ENCODE results near the gene THAP8. TPM values are rescaled to one million over a fixed set of nuclear protein-coding genes. Genes with fewer than 3 reads are reported as not detected.

The THAP8 gene
- polyA plus RNA-seq (2011; rRNA removed) (3.1 and 3.2 TPM in 2 replicates), polyA plus RNA-seq (2017; fragmentation: RNase III; extraction: RNeasy Plus Mini Kit Qiagen cat#74134 plus additional on column Dnase treatment) (7.0 to 7.5 TPM (median 7.5 TPM) in 3 replicates), polyA minus RNA-seq (2011; rRNA and poly(A)+ RNA removed) (1.5 and 2.7 TPM in 2 replicates)
- 6.2 and 8.7 TPM in 2 replicates for polyA plus RNA-seq (2012; cell fraction: cytosol; rRNA removed)
- 8.7 and 12.2 TPM in 2 replicates for polyA plus RNA-seq (2012; cell fraction: nucleus; rRNA removed)

GRCh38 chr19:36054119-36054732 lies at the start of gene THAP8:
Gene THAP8 (minus strand): TSS chr19:36054285. CDS start chr19:36054217, 68 bp downstream.
- FAIRE-seq (peak; percentile 99), ATAC-seq (peak; percentile 82 to 88)
- WGBS (ENCODE audit: missing lambda C conversion rate) = under 1% methylated on average over 37 of the region's 56 CpGs

More at GRCh38 chr19:36054119-36054732, at the start of gene THAP8:
- Histone ChIP-seq H3K27ac (peak within 1 kb of the TSS; percentile 89 to 93), H3K4me2 (peak within 1 kb of the TSS; percentile 92), H3K9me3 (no peaks in the 10 kb centered on the region), H3K4me1 (peaks cover 22% of the 10 kb centered on the region), H3K4me3 (peak within 1 kb of the TSS; percentile 84)
- peak; percentile 100 for DNase-seq (ENCODE audit: low read depth in 1 of 2, low spot score in 1 of 2)
- POLR2A ChIA-PET = interaction anchor here (0.6 to 4.4 kb wide), 28 partner anchors 10 to 1023 kb away, joined by 3 to 57 read pairs (median 4); partner anchors contain the start of genes ALKBH6, CAPNS1, POLR2I and TBCB
- CTCF ChIA-PET = interaction anchor here (0.5 to 11.9 kb wide), 27 partner anchors 13 to 1081 kb away, joined by 3 to 157 read pairs (median 4); partner anchors contain the start of genes ALKBH6, OVOL3 and SYNE4
- TF ChIP-seq BCL3 (IDR thresholded peaks at IDR 0.05) (peak; percentile 91; the same call in 2 of the 3 replicates), SREBF2 (IDR thresholded peaks at IDR 0.05) (no peak), MYC (IDR thresholded peaks at IDR 0.05; ENCODE audit: borderline replicate concordance, low read length) (peak; percentile 77), PHF8 (IDR thresholded peaks at IDR 0.05; ENCODE audit: borderline replicate concordance, low read depth) (no peak; the same call in 1 of the 2 replicates), CHD2 (IDR thresholded peaks at IDR 0.05; ENCODE audit: low read length, partially characterized antibody) (peak; percentile 68), JUN (IDR thresholded peaks at IDR 0.05) (peak; percentile 44 to 91), MAX (IDR thresholded peaks at IDR 0.05) (peak; percentile 99), NPAS2 (CRISPR knock-in tag; IDR thresholded peaks at IDR 0.05; ENCODE audit: borderline replicate concordance) (peak; percentile 98), GATA3 (IDR thresholded peaks at IDR 0.05; ENCODE audit: borderline replicate concordance) (no peak), CTCF (IDR thresholded peaks at IDR 0.05) (peak; percentile 54), BHLHE40 (IDR thresholded peaks at IDR 0.05; ENCODE audit: low read depth, low read length) (peak; percentile 99), MAFK (IDR thresholded peaks at IDR 0.05; ENCODE audit: partially characterized antibody) (peak; percentile 91), SMC3 (IDR thresholded peaks at IDR 0.05) (peak; percentile 22; the same call in 1 of the 3 replicates), POLR2AphosphoS2 (conservative IDR thresholded peaks at IDR 0.05; ENCODE audit: low read length) (no peak), ZSCAN20 (CRISPR knock-in tag; IDR thresholded peaks at IDR 0.05) (no peak), USF2 (IDR thresholded peaks at IDR 0.05) (peak; percentile 100), CHD4 (IDR thresholded peaks at IDR 0.05; ENCODE audit: borderline replicate concordance) (no peak), HOXB5 (CRISPR knock-in tag; IDR thresholded peaks at IDR 0.05) (peak; percentile 27; the same call in 1 of the 2 replicates), CEBPB (IDR thresholded peaks at IDR 0.05) (0 out of 4 replicates have a peak, but pooled peaks of 1 of the 2 experiments have one; percentile 53), FOSL2 (IDR thresholded peaks at IDR 0.05) (no peak), FOSL2 (CRISPR knock-in tag; IDR thresholded peaks at IDR 0.05) (peak; percentile 79), E2F6 (IDR thresholded peaks at IDR 0.05; ENCODE audit: borderline replicate concordance, low read depth) (peak; percentile 24; the same call in 1 of the 2 replicates), POLR2A (IDR thresholded peaks at IDR 0.05; ENCODE audit: low read length) (peak; percentile 93), HOXB13 (CRISPR knock-in tag; IDR thresholded peaks at IDR 0.05; ENCODE audit: low read depth) (no peak), RAD21 (conservative IDR thresholded peaks at IDR 0.05 in 1 of 2, IDR thresholded peaks at IDR 0.05 in 1 of 2) (peak in 1 of 2 experiments; percentile 17; a peak in 2 of 5 replicates), EHF (CRISPR knock-in tag; IDR thresholded peaks at IDR 0.05) (no peak), TP53 (CRISPR knock-in tag; IDR thresholded peaks at IDR 0.05) (peak; percentile 60; the same call in 1 of the 2 replicates)

Data from A549 (cell line).